Activated naive CD8-positive, alpha-beta T cell (primary cell): ENCODE data around the gene SPP1.

Experiments used
- H3K27ac Mint-ChIP-seq: one replicate; pipeline ENCODE4 v1.8.0; 2021; ENCODE audit warnings: mixed read lengths
- H3K27me3 Mint-ChIP-seq: one replicate; pipeline ENCODE4 v1.8.0; 2021; ENCODE audit warnings: mixed read lengths
- H3K36me3 Mint-ChIP-seq: one replicate; pipeline ENCODE4 v1.8.0; 2021; ENCODE audit warnings: mixed read lengths
- H3K4me1 Mint-ChIP-seq: one replicate; pipeline ENCODE4 v1.8.0; 2021; ENCODE audit warnings: low read depth, mixed read lengths
- H3K4me3 Mint-ChIP-seq: one replicate; pipeline ENCODE4 v1.8.0; 2021; ENCODE audit warnings: mild to moderate bottlenecking, mixed read lengths
- H3K9me3 Mint-ChIP-seq: one replicate; pipeline ENCODE4 v1.8.0; 2021; ENCODE audit warnings: low read depth, mixed read lengths

The SPP1 gene

DNA sequence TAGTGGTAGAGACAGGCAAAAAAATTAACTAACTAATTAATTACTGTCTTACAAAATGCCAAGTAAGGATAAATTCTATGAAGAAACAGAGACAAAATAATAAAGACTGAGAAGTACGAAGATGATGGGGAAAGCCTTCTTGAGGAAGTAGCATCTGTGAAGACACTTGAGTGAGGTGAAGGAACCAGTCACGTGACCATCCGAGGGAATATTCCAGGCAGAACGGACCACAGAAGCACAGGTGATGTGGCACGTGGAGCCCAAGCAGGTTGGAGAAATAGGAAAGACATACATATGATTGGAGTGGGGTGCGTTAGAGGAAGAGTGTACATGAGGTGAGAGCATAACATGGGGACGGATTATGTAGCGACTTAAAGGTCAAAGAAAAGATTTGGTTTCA lies 30.5 kb upstream of the SPP1 start:
- H3K4me3 Mint-ChIP-seq = no peak overlapping the region
- H3K36me3 Mint-ChIP-seq = no peaks in the 10 kb centered on the region
- peaks cover 6% of the 10 kb centered on the region for H3K27me3 Mint-ChIP-seq
- no peaks in the 10 kb centered on the region for H3K4me1 Mint-ChIP-seq
- no peak overlapping the region for H3K27ac Mint-ChIP-seq
- no peaks in the 10 kb centered on the region for H3K9me3 Mint-ChIP-seq

GRCh38 chr4:87946766-87947165 lies 28.7 kb upstream of the SPP1 start:
- Mint-ChIP-seq H3K27ac (no peak overlapping the region), H3K36me3 (no peaks in the 10 kb centered on the region), H3K4me3 (no peak overlapping the region), H3K4me1 (no peaks in the 10 kb centered on the region), H3K9me3 (no peaks in the 10 kb centered on the region), H3K27me3 (peaks cover 6% of the 10 kb centered on the region)

GRCh38 chr4:87947381-87948160 lies 27.9 kb upstream of the SPP1 start:
- peaks cover 6% of the 10 kb centered on the region for H3K27me3 Mint-ChIP-seq
- no peaks in the 10 kb centered on the region for H3K36me3 Mint-ChIP-seq

DNA sequence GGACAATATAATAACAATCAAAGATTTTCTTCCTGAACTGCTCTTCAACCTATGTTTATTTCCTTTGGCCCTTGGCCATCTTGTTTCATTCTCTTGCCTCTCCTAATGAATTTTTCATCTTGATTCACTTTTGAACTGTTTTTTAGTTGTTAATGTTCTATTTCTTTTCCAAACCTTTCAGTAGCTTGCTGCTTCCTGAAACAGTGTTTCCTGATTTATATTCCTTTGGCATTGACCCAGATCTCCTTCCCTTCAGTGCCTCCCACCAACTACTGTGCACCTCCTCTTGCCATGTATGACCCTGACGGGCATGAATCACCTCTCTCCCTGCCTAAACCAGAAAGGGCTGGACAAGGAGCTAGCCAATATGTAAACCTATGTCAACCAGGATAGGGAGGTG lies 25.6 kb upstream of the SPP1 start:
- Mint-ChIP-seq H3K4me1 (no peaks in the 10 kb centered on the region), H3K9me3 (no peaks in the 10 kb centered on the region), H3K4me3 (no peak overlapping the region), H3K36me3 (no peaks in the 10 kb centered on the region), H3K27ac (no peak overlapping the region), H3K27me3 (peaks cover 6% of the 10 kb centered on the region)

More at GRCh38 chr4:87947381-87948160, 27.9 kb upstream of the SPP1 start:
- Mint-ChIP-seq H3K4me1 (no peaks in the 10 kb centered on the region), H3K27ac (no peak overlapping the region), H3K9me3 (no peaks in the 10 kb centered on the region), H3K4me3 (no peak overlapping the region)

GRCh38 chr4:87950493-87950892 lies 25.0 kb upstream of the SPP1 start:
- Mint-ChIP-seq H3K27me3 (peaks cover 6% of the 10 kb centered on the region), H3K4me1 (no peaks in the 10 kb centered on the region)

GRCh38 chr4:87950936-87951511 lies 24.5 kb upstream of the SPP1 start:
- H3K27ac Mint-ChIP-seq = no peak overlapping the region

More at GRCh38 chr4:87950493-87950892, 25.0 kb upstream of the SPP1 start:
- Mint-ChIP-seq H3K27ac (no peak overlapping the region), H3K36me3 (no peaks in the 10 kb centered on the region), H3K9me3 (no peaks in the 10 kb centered on the region), H3K4me3 (no peak overlapping the region)

DNA sequence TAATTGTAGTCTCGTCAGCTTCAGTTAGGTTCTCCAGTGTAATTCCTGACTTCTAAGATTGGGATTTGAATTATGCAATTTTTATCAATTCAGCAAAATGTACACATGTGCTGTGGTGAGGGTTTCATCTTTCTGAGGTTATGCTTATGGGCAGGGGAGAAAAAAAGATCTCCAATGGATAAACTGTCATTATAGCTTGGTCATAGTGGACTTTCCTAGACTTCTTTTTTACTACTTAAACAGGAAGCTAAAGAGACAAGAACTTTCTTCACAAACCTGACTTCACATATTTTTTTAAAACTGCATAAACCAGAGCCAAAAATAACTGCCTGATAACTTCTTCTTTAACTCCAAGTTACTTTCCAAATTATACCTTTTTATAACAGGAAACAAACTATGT lies 21.7 kb upstream of the SPP1 start:
- no peaks in the 10 kb centered on the region for H3K36me3 Mint-ChIP-seq
- no peaks in the 10 kb centered on the region for H3K27me3 Mint-ChIP-seq
- no peaks in the 10 kb centered on the region for H3K4me1 Mint-ChIP-seq

More at GRCh38 chr4:87950936-87951511, 24.5 kb upstream of the SPP1 start:
- H3K4me3 Mint-ChIP-seq = no peak overlapping the region
- no peaks in the 10 kb centered on the region for H3K4me1 Mint-ChIP-seq
- H3K27me3 Mint-ChIP-seq = peaks cover 6% of the 10 kb centered on the region
- H3K36me3 Mint-ChIP-seq = no peaks in the 10 kb centered on the region
- H3K9me3 Mint-ChIP-seq = no peaks in the 10 kb centered on the region

DNA sequence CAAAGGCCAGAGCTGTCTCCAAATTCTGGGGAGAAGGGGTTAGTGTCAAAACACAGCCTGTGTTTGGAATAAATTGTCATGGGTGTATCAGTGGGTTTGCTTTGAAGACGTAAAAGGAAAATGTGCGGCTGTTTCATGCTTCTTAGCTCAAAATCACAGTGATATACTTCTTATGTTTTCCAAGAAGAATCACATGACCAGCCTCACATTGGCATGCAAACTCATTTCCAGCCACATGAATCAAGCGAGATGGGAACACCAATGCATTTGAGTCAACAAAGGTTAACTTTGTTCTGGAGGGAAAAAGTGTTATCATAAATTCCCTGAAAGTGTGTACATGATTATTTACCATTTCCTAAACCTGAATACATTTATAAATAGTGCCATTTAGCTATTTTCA lies 19.0 kb upstream of the SPP1 start:
- Mint-ChIP-seq H3K27me3 (no peaks in the 10 kb centered on the region), H3K27ac (no peak overlapping the region), H3K4me1 (no peaks in the 10 kb centered on the region), H3K36me3 (no peaks in the 10 kb centered on the region), H3K9me3 (no peaks in the 10 kb centered on the region), H3K4me3 (no peak overlapping the region)

More for the DNA sequence above, 21.7 kb upstream of the SPP1 start:
- Mint-ChIP-seq H3K4me3 (no peak overlapping the region), H3K27ac (no peak overlapping the region), H3K9me3 (no peaks in the 10 kb centered on the region)

GRCh38 chr4:87957061-87957460 lies 18.5 kb upstream of the SPP1 start:
- no peaks in the 10 kb centered on the region for H3K4me1 Mint-ChIP-seq
- no peak overlapping the region for H3K4me3 Mint-ChIP-seq
- no peak overlapping the region for H3K27ac Mint-ChIP-seq
- H3K36me3 Mint-ChIP-seq = no peaks in the 10 kb centered on the region
- H3K9me3 Mint-ChIP-seq = no peaks in the 10 kb centered on the region
- no peaks in the 10 kb centered on the region for H3K27me3 Mint-ChIP-seq

DNA sequence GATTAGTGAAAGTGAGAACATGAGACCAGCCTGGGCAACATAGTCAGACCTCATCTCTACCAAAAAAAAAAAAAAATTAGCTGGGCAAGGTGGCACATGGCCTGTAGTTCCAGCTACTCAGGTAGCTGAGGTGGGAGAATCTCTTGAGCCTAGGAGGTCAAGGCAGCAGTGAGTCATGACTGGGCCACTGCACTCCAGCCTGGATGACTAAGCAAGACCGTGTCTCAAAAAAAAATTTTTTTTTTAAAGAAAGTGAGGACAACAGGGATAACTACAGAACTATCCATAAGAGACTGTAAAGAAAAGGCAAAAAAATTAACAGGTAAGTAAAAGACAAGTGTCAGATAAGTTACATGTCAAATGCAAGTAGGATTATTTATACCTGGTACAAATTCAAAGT lies 13.5 kb upstream of the SPP1 start:
- Mint-ChIP-seq H3K9me3 (no peaks in the 10 kb centered on the region), H3K4me3 (no peak overlapping the region), H3K27ac (no peak overlapping the region), H3K36me3 (no peaks in the 10 kb centered on the region), H3K27me3 (no peaks in the 10 kb centered on the region), H3K4me1 (no peaks in the 10 kb centered on the region)

GRCh38 chr4:87962398-87963146 lies 12.9 kb upstream of the SPP1 start:
- Mint-ChIP-seq H3K27ac (no peak overlapping the region), H3K4me1 (no peaks in the 10 kb centered on the region), H3K27me3 (no peaks in the 10 kb centered on the region), H3K9me3 (no peaks in the 10 kb centered on the region), H3K4me3 (no peak overlapping the region), H3K36me3 (no peaks in the 10 kb centered on the region)

DNA sequence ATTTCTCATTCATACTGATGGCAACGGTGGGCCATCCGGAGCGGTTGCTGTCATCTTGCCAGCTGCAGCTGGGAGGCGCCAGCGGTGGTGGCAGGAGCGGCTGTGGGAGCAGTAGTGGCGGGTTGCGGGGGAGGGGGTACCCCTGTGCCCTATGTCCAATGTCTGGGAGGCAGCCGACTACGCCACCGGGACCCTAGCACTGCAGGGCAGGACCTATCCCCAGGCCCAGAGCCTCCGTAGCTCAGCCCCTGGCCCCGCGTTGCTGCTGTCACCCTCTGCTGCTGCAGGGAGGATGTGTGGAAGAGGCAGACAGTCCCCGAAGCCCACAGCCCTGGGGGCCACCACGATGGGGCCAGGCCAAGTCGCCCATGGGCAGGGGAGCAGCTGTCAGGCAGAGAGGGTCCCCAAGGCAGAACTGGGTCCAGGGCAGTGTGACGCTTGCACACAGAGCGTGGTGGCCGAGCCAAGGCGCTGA lies 10.0 kb upstream of the SPP1 start:
- Mint-ChIP-seq H3K36me3 (no peaks in the 10 kb centered on the region), H3K27ac (no peak overlapping the region), H3K4me1 (no peaks in the 10 kb centered on the region), H3K4me3 (no peak overlapping the region), H3K27me3 (peaks cover 8% of the 10 kb centered on the region), H3K9me3 (no peaks in the 10 kb centered on the region)

GRCh38 chr4:87966095-87966496 lies 9.4 kb upstream of the SPP1 start:
- H3K27me3 Mint-ChIP-seq = peaks cover 9% of the 10 kb centered on the region
- H3K9me3 Mint-ChIP-seq = no peaks in the 10 kb centered on the region
- no peaks in the 10 kb centered on the region for H3K4me1 Mint-ChIP-seq
- no peaks in the 10 kb centered on the region for H3K36me3 Mint-ChIP-seq
- no peak overlapping the region for H3K27ac Mint-ChIP-seq
- H3K4me3 Mint-ChIP-seq = no peak overlapping the region

DNA sequence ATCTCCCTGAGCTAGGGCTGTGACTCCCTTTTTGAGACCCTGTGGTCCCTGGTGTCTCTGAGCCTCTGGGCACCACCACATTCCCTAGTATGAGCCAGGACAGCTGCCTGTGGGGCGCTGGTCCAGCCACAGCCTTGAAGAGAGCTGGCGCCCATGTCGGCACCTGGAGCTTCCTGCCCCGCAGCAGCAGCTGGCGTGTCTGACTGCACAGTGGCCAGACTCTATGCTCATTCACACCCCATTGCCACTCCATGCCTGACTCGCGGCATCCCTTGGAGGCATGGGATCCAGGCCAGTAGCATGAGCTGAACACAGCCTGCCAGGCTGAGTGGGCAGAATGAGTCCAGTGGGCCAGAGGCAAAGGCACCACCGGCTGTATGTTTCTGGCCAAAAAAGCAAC lies 8.3 kb upstream of the SPP1 start:
- H3K27me3 Mint-ChIP-seq = peaks cover 9% of the 10 kb centered on the region
- no peak overlapping the region for H3K27ac Mint-ChIP-seq
- H3K4me1 Mint-ChIP-seq = no peaks in the 10 kb centered on the region
- H3K4me3 Mint-ChIP-seq = no peak overlapping the region
- no peaks in the 10 kb centered on the region for H3K9me3 Mint-ChIP-seq
- H3K36me3 Mint-ChIP-seq = no peaks in the 10 kb centered on the region

- no peaks in the 10 kb centered on the region for H3K36me3 Mint-ChIP-seq
- no peak overlapping the region for H3K4me3 Mint-ChIP-seq
- H3K9me3 Mint-ChIP-seq = no peaks in the 10 kb centered on the region
- H3K4me1 Mint-ChIP-seq = peaks cover 4% of the 10 kb centered on the region
- H3K27ac Mint-ChIP-seq = no peak overlapping the region
- peaks cover 18% of the 10 kb centered on the region for H3K27me3 Mint-ChIP-seq
Observed at GRCh38 chr4:87970121-87970520, 5.4 kb upstream of the SPP1 start.
